ENCODE data around the gene CACFD1. TPM values are rescaled to one million over a fixed set of nuclear protein-coding genes. Genes with fewer than 3 reads are reported as not detected.

The CACFD1 gene
- total and polyA plus RNA-seq, 2 of the 13 experiments (the other 11 are each of a cell fraction or from before 2014, with no cell fraction given) = 13.8 to 14.6 TPM

DNA sequence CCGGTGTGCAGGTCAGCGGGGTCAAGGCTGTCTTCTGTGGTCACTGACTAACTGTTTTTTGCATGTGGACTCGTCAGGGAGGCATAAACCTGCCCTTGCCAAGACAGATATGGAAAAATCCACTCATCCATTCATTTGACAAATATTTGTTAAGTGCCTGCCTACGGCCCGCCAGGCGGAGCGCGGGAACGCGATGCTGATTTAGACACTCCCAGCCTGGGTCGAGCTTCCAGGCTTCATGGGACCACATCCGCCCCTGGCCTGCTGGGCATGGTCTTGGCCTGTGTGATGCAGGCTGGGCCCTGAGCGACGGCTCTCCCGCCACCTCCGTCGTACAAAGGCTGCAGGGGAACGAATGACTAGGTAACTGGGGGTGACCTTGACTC lies 46.9 kb downstream of the CACFD1 start (continued):
- TF ChIP-seq AKNA (CRISPR knock-in tag; IDR thresholded peaks at IDR 0.05; ENCODE audit: borderline replicate concordance) (no peak), E2F1 (CRISPR knock-in tag; IDR thresholded peaks at IDR 0.05) (peak; percentile 97), SPEN (CRISPR knock-in tag; IDR thresholded peaks at IDR 0.05; ENCODE audit: low read depth) (peak; percentile 69; the same call in 1 of the 2 replicates), RBM22 (optimal IDR thresholded peaks at IDR 0.05; ENCODE audit: low read length) (no peak), ZNF12 (CRISPR knock-in tag; IDR thresholded peaks at IDR 0.05) (no peak; the same call in 1 of the 2 replicates), ZFP82 (CRISPR knock-in tag; IDR thresholded peaks at IDR 0.05; ENCODE audit: borderline replicate concordance) (no peak), KMT2A (CRISPR knock-in tag; IDR thresholded peaks at IDR 0.05) (peak; percentile 33; the same call in 1 of the 2 replicates), ZNF331 (CRISPR knock-in tag; IDR thresholded peaks at IDR 0.05) (peak; percentile 90), ZBTB42 (CRISPR knock-in tag; IDR thresholded peaks at IDR 0.05) (peak; percentile 70; the same call in 1 of the 2 replicates), ZFP36 (IDR thresholded peaks at IDR 0.05; ENCODE audit: borderline replicate concordance, low read depth, low read length, partially characterized antibody) (no peak), ZMAT3 (CRISPR knock-in tag; conservative IDR thresholded peaks at IDR 0.05) (peak; percentile 79), REPIN1 (CRISPR knock-in tag; IDR thresholded peaks at IDR 0.05; ENCODE audit: borderline replicate concordance, low read depth) (no peak)
- TF ChIP-seq, protein P1, sequence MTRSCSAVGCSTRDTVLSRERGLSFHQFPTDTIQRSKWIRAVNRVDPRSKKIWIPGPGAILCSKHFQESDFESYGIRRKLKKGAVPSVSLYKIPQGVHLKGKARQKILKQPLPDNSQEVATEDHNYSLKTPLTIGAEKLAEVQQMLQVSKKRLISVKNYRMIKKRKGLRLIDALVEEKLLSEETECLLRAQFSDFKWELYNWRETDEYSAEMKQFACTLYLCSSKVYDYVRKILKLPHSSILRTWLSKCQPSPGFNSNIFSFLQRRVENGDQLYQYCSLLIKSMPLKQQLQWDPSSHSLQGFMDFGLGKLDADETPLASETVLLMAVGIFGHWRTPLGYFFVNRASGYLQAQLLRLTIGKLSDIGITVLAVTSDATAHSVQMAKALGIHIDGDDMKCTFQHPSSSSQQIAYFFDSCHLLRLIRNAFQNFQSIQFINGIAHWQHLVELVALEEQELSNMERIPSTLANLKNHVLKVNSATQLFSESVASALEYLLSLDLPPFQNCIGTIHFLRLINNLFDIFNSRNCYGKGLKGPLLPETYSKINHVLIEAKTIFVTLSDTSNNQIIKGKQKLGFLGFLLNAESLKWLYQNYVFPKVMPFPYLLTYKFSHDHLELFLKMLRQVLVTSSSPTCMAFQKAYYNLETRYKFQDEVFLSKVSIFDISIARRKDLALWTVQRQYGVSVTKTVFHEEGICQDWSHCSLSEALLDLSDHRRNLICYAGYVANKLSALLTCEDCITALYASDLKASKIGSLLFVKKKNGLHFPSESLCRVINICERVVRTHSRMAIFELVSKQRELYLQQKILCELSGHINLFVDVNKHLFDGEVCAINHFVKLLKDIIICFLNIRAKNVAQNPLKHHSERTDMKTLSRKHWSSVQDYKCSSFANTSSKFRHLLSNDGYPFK (CRISPR knock-in tag; IDR thresholded peaks at IDR 0.05; ENCODE audit: borderline replicate concordance) = 0 out of 2 replicates have a peak, but pooled peaks have one; percentile 58
- TF ChIP-seq, protein P2, sequence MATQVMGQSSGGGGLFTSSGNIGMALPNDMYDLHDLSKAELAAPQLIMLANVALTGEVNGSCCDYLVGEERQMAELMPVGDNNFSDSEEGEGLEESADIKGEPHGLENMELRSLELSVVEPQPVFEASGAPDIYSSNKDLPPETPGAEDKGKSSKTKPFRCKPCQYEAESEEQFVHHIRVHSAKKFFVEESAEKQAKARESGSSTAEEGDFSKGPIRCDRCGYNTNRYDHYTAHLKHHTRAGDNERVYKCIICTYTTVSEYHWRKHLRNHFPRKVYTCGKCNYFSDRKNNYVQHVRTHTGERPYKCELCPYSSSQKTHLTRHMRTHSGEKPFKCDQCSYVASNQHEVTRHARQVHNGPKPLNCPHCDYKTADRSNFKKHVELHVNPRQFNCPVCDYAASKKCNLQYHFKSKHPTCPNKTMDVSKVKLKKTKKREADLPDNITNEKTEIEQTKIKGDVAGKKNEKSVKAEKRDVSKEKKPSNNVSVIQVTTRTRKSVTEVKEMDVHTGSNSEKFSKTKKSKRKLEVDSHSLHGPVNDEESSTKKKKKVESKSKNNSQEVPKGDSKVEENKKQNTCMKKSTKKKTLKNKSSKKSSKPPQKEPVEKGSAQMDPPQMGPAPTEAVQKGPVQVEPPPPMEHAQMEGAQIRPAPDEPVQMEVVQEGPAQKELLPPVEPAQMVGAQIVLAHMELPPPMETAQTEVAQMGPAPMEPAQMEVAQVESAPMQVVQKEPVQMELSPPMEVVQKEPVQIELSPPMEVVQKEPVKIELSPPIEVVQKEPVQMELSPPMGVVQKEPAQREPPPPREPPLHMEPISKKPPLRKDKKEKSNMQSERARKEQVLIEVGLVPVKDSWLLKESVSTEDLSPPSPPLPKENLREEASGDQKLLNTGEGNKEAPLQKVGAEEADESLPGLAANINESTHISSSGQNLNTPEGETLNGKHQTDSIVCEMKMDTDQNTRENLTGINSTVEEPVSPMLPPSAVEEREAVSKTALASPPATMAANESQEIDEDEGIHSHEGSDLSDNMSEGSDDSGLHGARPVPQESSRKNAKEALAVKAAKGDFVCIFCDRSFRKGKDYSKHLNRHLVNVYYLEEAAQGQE (IDR thresholded peaks at IDR 0.05; ENCODE audit: borderline replicate concordance in 1 of 2, low read depth in 1 of 2, low read length in 2 of 2) = no peak
- TF ChIP-seq, protein P3, sequence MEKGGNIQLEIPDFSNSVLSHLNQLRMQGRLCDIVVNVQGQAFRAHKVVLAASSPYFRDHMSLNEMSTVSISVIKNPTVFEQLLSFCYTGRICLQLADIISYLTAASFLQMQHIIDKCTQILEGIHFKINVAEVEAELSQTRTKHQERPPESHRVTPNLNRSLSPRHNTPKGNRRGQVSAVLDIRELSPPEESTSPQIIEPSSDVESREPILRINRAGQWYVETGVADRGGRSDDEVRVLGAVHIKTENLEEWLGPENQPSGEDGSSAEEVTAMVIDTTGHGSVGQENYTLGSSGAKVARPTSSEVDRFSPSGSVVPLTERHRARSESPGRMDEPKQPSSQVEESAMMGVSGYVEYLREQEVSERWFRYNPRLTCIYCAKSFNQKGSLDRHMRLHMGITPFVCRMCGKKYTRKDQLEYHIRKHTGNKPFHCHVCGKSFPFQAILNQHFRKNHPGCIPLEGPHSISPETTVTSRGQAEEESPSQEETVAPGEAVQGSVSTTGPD (CRISPR knock-in tag; IDR thresholded peaks at IDR 0.05) = no peak; the same call in 1 of the 2 replicates

Measured in HepG2 (cell line).